ENCODE results near the gene SLC17A3.

- no peak for TF ChIP-seq CTCF (IDR thresholded peaks at IDR 0.05; ENCODE audit: extremely low read depth in 1 of 2, insufficient read depth in 1 of 2, low read depth in 1 of 2, low read length in 2 of 2)
- TF ChIP-seq POLR2A (IDR thresholded peaks at IDR 0.05; ENCODE audit: low read depth, low read length), result no peak
- no peak for TF ChIP-seq MYC (IDR thresholded peaks at IDR 0.05; ENCODE audit: low read depth, low read length)
- TF ChIP-seq MAX (IDR thresholded peaks at IDR 0.05; ENCODE audit: insufficient read depth, insufficient read length), result no peak
These were observed 29.5 kb upstream of the SLC17A3 start for GRCh38 chr6:25903467-25904099.
